HepG2 (cell line): ENCODE results near the gene PLCB1. TPM values are rescaled to one million over a fixed set of nuclear protein-coding genes. Genes with fewer than 3 reads are reported as not detected.

Source experiments
- ATAC-seq: fragments of 200-7000 bp; cut with Tn5 transposase; 3 replicates; pipeline ENCODE4 v1.9.1; 2020; ENCODE audit warnings: mild to moderate bottlenecking, moderate library complexity
- BruUV-seq: library from RNA; stranded (reverse); fragments of 400-500 nt; replicated peaks from 2 replicates; lab custom pipeline; 2021; lab: Mats Ljungman, UMichigan
- CTCF ChIA-PET: fragments of 300-600 bp; formaldehyde crosslinking; extraction: SDS; loops from one replicate; lab custom pipeline; 2021; ENCODE audit warnings: low total read pairs, inconsistent platforms, low intra/inter-chr PET ratio; lab: Yijun Ruan, JAX
- POLR2A ChIA-PET: fragments of 350-600 bp; sonication (Branson Sonifier 250); formaldehyde crosslinking; loops from one replicate; lab custom pipeline; 2020; ENCODE audit warnings: antibody characterized with exemption, inconsistent platforms; lab: Yijun Ruan, JAX
- DNase-seq: peaks from one replicate; pipeline ENCODE4 v3.0.0-alpha.2; 2015; ENCODE audit warnings: low spot score
- FAIRE-seq: peaks from 3 replicates; lab custom pipeline; 2011; peaks lifted over from hg19 to GRCh38; lab: Jason Lieb, UNC
- H2AFZ ChIP-seq: one replicate; pipeline ENCODE4 v1.6.1; 2011; ENCODE audit warnings: low read length, inconsistent platforms
- H3K27ac ChIP-seq: fragments of 300-600 bp; 3 replicates; pipeline ENCODE4 v1.8.0; 2011; ENCODE audit warnings: mixed run types, mild to moderate bottlenecking, mixed read lengths, low read length, inconsistent platforms; ENCODE audit not compliant: insufficient read depth; ENCODE audit errors: extremely low read length
- H3K27me3 ChIP-seq, 2 experiments: fragments of 200-600 bp in 1 of 2; 2 replicates in 1 of 2; 3 replicates in 1 of 2; pipeline versions ENCODE4 v1.6.0 to v1.8.0; 2011; ENCODE audit warnings: low read length in 2 of 2, mild to moderate bottlenecking in 2 of 2, moderate library complexity in 2 of 2, inconsistent platforms in 1 of 2; ENCODE audit not compliant: insufficient read depth in 2 of 2, control insufficient read depth in 1 of 2
- H3K36me3 ChIP-seq, 2 experiments: fragments of 200-600 bp in 1 of 2; replicated peaks in 1 of 2; 2 replicates in 1 of 2; 3 replicates in 1 of 2; pipeline versions ENCODE4 v1.5.1 to v1.8.0; 2011; ENCODE audit warnings: low read length in 2 of 2, inconsistent platforms in 1 of 2; ENCODE audit not compliant: insufficient read depth in 2 of 2, control insufficient read depth in 1 of 2
- H3K4me1 ChIP-seq: 2 replicates; pipeline ENCODE4 v1.5.1; 2012; ENCODE audit warnings: low read length, inconsistent platforms; ENCODE audit not compliant: insufficient read depth
- H3K4me2 ChIP-seq: 2 replicates; pipeline ENCODE4 v1.6.0; 2011; ENCODE audit warnings: low read depth, low read length, inconsistent platforms
- H3K4me3 ChIP-seq, 3 experiments: fragments of 200-600 bp in 1 of 3; sonication (generic), shearing (Covaris generic) in 1 of 3; replicated peaks in 1 of 3; 2 replicates each; pipeline ENCODE4 v1.5.1; 2011 to 2016; ENCODE audit warnings: low read length in 3 of 3, inconsistent platforms in 2 of 3, low read depth in 2 of 3, mild to moderate bottlenecking in 2 of 3, control low read depth in 1 of 3, mixed read lengths in 1 of 3; ENCODE audit not compliant: insufficient read depth in 1 of 3
- H3K79me2 ChIP-seq: one replicate; pipeline ENCODE4 v1.6.1; 2011; ENCODE audit warnings: low read length, inconsistent platforms; ENCODE audit not compliant: insufficient read depth
- H3K9ac ChIP-seq: 2 replicates; pipeline ENCODE4 v1.6.0; 2011; ENCODE audit warnings: mild to moderate bottlenecking, low read depth, low read length, inconsistent platforms; ENCODE audit not compliant: insufficient read depth
- H3K9me3 ChIP-seq: 2 replicates; pipeline ENCODE4 v1.5.1; 2012; ENCODE audit warnings: mild to moderate bottlenecking, low read length
- H4K20me1 ChIP-seq: 2 replicates; pipeline ENCODE4 v1.6.0; 2011; ENCODE audit warnings: inconsistent platforms, mild to moderate bottlenecking, low read length, moderate library complexity; ENCODE audit not compliant: insufficient read depth
- BCL3 ChIP-seq: sonication (generic); formaldehyde crosslinking; IDR thresholded peaks from 2 replicates; pipeline ENCODE4 v1.5.1; 2020; ENCODE audit warnings: mild to moderate bottlenecking, missing genetic modification reagents, moderate library complexity
- CHD2 ChIP-seq: IDR thresholded peaks from 2 replicates; pipeline ENCODE4 v1.6.1; 2011; ENCODE audit warnings: low read depth, low read length, improper control_type of control experiment
- DNMT3B ChIP-seq: conservative IDR thresholded peaks from 2 replicates; pipeline ENCODE4 v1.6.1; 2016; ENCODE audit warnings: missing biosample characterization, control low read depth
- KMT2A ChIP-seq: sonication (generic); formaldehyde crosslinking; IDR thresholded peaks from 2 replicates; pipeline ENCODE4 v1.4.0; 2020; ENCODE audit warnings: missing genetic modification reagents
- NCOA5 ChIP-seq: sonication (generic); formaldehyde crosslinking; IDR thresholded peaks from 2 replicates; pipeline ENCODE4 v1.4.0; 2020; ENCODE audit warnings: missing genetic modification reagents
- SNAPC5 ChIP-seq: sonication (generic); formaldehyde crosslinking; IDR thresholded peaks from 2 replicates; pipeline ENCODE4 v1.8.1; 2023; ENCODE audit warnings: mild to moderate bottlenecking, missing genetic modification reagents, borderline replicate concordance
- SP2 ChIP-seq: sonication (generic); formaldehyde crosslinking; IDR thresholded peaks from 2 replicates; pipeline ENCODE4 v1.5.1; 2020; ENCODE audit warnings: mild to moderate bottlenecking, missing genetic modification reagents
- ZFP90 ChIP-seq: sonication (generic); formaldehyde crosslinking; IDR thresholded peaks from 2 replicates; pipeline ENCODE4 v1.8.0; 2022; ENCODE audit warnings: missing genetic modification reagents, mild to moderate bottlenecking, inconsistent platforms, borderline replicate concordance
- ZFY ChIP-seq: sonication (generic); formaldehyde crosslinking; IDR thresholded peaks from 2 replicates; pipeline ENCODE4 v1.4.0; 2020; ENCODE audit warnings: missing genetic modification reagents
- ZNF737 ChIP-seq: sonication (generic); formaldehyde crosslinking; IDR thresholded peaks from 2 replicates; pipeline ENCODE4 v1.5.0; 2020; ENCODE audit warnings: missing genetic modification reagents, mild to moderate bottlenecking, borderline replicate concordance
- ZSCAN30 ChIP-seq: sonication (generic); formaldehyde crosslinking; IDR thresholded peaks from 2 replicates; pipeline ENCODE4 v1.5.0; 2020; ENCODE audit warnings: mild to moderate bottlenecking, missing genetic modification reagents
- WGBS: methylation state at CpG from one replicate; pipeline ENCODE4 v1.1.6; 2017; ENCODE audit warnings: low lambda C conversion rate; 5-methylcytosine and 5-hydroxymethylcytosine counted together
- in situ Hi-C: cut with HindIII; loops from 2 replicates; pipeline ENCODE4 v1.10.0; 2017; ENCODE audit warnings: low pct_unique_long_range_greater_than_20kb; ENCODE audit not compliant: extremely low pct_ligation_motif_present
- intact Hi-C: fragments of 100-400 bp; cut with micrococcal nuclease; formaldehyde crosslinking; loops from one replicate; pipeline ENCODE4 v1.10.0; 2022; ENCODE audit not compliant: unreplicated experiment
- polyA plus RNA-seq, 8 experiments: library from polyadenylated mRNA; depleted of rRNA in 3 of 8; stranded (reverse) in 7 of 8; unstranded in 1 of 8; fragments of >200 nt; fragmentation: Illumina TruSeq in 4 of 8; extraction: Trizol in 4 of 8; gene quantifications; 2 replicates each; pipeline versions ENCODE4 v1.2.1 to v1.2.3, GENCODE V29; 2011 to 2016; ENCODE audit warnings: low read depth in 4 of 8, missing spikeins in 1 of 8, mixed read lengths in 1 of 8; ENCODE audit not compliant: insufficient read depth in 1 of 8
- total RNA-seq, 5 experiments: library from RNA; depleted of rRNA; stranded (reverse); fragments of >200 nt; fragmentation: Illumina TruSeq; extraction: Trizol; gene quantifications; 2 replicates each; pipeline ENCODE4 v1.2.3, GENCODE V29; 2016; ENCODE audit warnings: low read depth in 1 of 5

The PLCB1 gene
- total and polyA plus RNA-seq, 2 of the 13 experiments (the other 11 are each of a cell fraction or from before 2014, with no cell fraction given): 42.4 to 55.9 TPM

GRCh38 chr20:8127553-8128255 lies 4.4 kb upstream of the PLCB1 start:
- H3K27ac ChIP-seq: no peak overlapping the region
- no peaks in the 10 kb centered on the region for H3K36me3 ChIP-seq
- intact Hi-C loops (no loop called here), in situ Hi-C loops (no loop called here)
- FAIRE-seq: no peak
- peaks cover 16% of the 10 kb centered on the region for H3K79me2 ChIP-seq
- H3K4me3 ChIP-seq: no peak overlapping the region
- H2AFZ ChIP-seq: no peak overlapping the region
- H3K4me1 ChIP-seq: peaks cover 63% of the 10 kb centered on the region
- H3K9me3 ChIP-seq: no peaks in the 10 kb centered on the region
- WGBS: 95% methylated on average over 6 of the region's 6 CpGs
- H3K9ac ChIP-seq: no peak overlapping the region
- CTCF ChIA-PET: interaction anchor here (1.2 kb wide), 1 partner anchor 178 kb away, joined by 3 read pairs; no protein-coding TSS in a partner anchor
- no TSS peak for BruUV-seq
- TF ChIP-seq KMT2A (CRISPR knock-in tag) (no peak), DNMT3B (CRISPR knock-in tag) (0 out of 2 replicates have a peak, but pooled peaks have one; percentile 46)
- no peak for ATAC-seq
- H3K4me2 ChIP-seq: no peak overlapping the region
- H4K20me1 ChIP-seq: no peaks in the 10 kb centered on the region
- no peaks in the 10 kb centered on the region; a peak in 1 of 5 replicates for H3K27me3 ChIP-seq
- DNase-seq: no peak
- POLR2A ChIA-PET: interaction anchor here (1.7 to 3.9 kb wide), 3 partner anchors 12 to 28 kb away, joined by 4 to 24 read pairs (median 23); no protein-coding TSS in a partner anchor

GRCh38 chr20:8128291-8129060 lies 3.6 kb upstream of the PLCB1 start:
- CTCF ChIA-PET: no interaction called here
- BruUV-seq: no TSS peak
- ATAC-seq: no peak
- 95% methylated on average over 5 of the region's 5 CpGs for whole genome bisulfite sequencing
- H3K9me3 ChIP-seq: no peaks in the 10 kb centered on the region
- intact Hi-C loops (no loop called here), in situ Hi-C loops (no loop called here)
- H3K36me3 ChIP-seq: no peaks in the 10 kb centered on the region
- POLR2A ChIA-PET: interaction anchor here (2.6 kb wide), 1 partner anchor 13 kb away, joined by 24 read pairs; no protein-coding TSS in a partner anchor
- H3K27me3 ChIP-seq: no peaks in the 10 kb centered on the region; a peak in 1 of 5 replicates
- no peak for FAIRE-seq
- H3K4me1 ChIP-seq: peaks cover 71% of the 10 kb centered on the region
- H2AFZ ChIP-seq: no peak overlapping the region
- no peak overlapping the region for H3K4me3 ChIP-seq
- TF ChIP-seq ZSCAN30 (CRISPR knock-in tag): no peak
- no peak for TF ChIP-seq NCOA5 (CRISPR knock-in tag)
- TF ChIP-seq BCL3 (CRISPR knock-in tag): no peak
- TF ChIP-seq ZFY (CRISPR knock-in tag): no peak
- TF ChIP-seq CHD2: no peak
- no peak for TF ChIP-seq ZNF737 (CRISPR knock-in tag)
- no peak for TF ChIP-seq SP2 (CRISPR knock-in tag)
- TF ChIP-seq ZFP90: no peak
- TF ChIP-seq SNAPC5 (CRISPR knock-in tag): no peak
- TF ChIP-seq, all 625 proteins: peak for 0
- peaks cover 23% of the 10 kb centered on the region for H3K79me2 ChIP-seq
- no peaks in the 10 kb centered on the region for H4K20me1 ChIP-seq
- no peak overlapping the region for H3K9ac ChIP-seq
- DNase-seq: no peak
- no peak overlapping the region for H3K27ac ChIP-seq
- H3K4me2 ChIP-seq: no peak overlapping the region
